GM18498 (cell line): ENCODE data around the gene TENM4.

ENCODE experiments used
- ATAC-seq: cut with Tn5 transposase; IDR thresholded peaks from one replicate; pipeline ENCODE4 v1.9.1; 2021; ENCODE audit warnings: mild to moderate bottlenecking, moderate library complexity; ENCODE audit not compliant: unreplicated experiment

The TENM4 gene

DNA sequence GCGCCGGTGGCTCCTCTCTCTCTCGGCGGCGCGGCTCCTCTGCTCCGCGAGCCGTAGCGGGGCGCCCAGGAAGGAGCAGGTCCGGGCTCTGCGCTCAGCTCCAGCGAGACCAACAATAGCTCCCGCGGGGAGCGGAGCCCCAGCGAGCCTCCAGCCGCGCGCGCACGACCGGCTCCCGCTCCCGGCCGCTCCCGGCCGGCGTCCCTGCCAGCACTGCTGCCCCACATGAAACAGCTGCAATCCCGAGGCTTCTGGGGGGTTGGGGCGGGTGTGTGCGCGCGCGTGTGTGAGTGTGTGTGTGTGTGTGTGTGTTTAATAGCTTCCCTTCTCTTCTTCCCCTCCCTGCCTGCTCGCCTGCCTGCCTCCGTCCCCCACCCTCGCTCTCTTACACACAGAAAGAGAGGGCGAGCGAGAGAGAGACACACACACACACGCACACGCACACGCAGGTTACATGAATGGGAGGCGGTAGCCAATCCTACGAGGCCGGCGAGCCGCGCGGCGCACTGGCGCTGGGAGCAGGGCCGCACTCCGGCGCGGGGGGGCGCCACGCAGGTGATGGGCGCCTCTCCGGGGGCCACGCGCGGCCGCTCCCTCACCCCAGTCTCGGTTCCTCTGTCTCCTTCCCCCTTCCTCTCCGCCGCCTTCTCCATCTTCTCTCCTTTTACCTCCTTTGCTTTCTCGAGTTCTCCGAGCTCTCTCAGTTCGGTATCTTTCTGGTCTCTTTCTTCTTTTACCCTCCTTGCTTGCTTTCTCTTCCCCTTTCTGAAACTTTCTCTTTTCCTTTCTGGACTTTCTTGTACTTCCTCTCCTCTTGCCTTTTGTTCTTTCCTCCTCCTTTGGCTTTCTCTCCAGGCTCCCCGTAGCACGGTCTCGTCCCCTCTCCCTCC lies at the start of gene TENM4:
Gene TENM4, minus strand, starts transcription at position 460 of the 890 bp plus-strand sequence. CDS start 371,086 bp downstream, outside the sequence.
- peak; percentile 49 for ATAC-seq

DNA sequence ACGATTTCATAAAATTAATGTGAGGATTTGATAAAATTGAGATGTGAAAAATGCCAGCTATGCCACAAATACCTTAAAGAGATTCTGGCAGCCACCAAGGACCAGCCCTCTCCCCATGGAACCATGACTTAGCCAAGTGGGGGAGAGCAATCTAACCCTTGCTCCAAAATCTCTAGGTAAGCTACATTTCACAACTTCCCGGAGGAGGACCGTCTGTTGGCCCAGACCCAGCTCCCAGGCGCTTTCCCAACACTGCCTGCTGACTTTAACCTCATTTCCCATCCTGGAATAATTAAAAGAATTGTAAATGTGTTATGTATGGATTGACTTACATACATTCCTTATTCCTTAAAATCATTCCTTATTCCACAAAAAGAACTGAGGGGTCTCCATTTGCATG lies 47.5 kb upstream of the TENM4 start:
- ATAC-seq = no peak

DNA sequence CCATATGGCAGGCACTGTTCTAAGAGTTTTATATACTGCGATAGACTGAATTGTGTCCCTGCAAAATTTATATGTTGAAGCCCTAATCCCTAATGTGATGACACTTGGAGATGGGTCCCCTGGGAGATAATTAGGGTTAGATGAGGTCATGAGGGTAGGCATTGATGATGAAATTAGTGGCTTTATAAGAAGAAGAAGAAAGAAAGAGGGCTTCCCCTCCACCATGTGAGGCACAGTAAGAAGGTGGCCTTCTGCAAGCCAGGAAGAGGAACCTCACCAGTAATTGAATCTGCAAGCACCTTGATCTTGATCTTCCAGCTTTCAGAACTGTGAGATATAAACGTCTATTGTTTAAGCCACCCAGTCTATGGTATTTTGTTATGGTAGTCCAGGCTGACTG lies 46.6 kb upstream of the TENM4 start:
- no peak for ATAC-seq

DNA sequence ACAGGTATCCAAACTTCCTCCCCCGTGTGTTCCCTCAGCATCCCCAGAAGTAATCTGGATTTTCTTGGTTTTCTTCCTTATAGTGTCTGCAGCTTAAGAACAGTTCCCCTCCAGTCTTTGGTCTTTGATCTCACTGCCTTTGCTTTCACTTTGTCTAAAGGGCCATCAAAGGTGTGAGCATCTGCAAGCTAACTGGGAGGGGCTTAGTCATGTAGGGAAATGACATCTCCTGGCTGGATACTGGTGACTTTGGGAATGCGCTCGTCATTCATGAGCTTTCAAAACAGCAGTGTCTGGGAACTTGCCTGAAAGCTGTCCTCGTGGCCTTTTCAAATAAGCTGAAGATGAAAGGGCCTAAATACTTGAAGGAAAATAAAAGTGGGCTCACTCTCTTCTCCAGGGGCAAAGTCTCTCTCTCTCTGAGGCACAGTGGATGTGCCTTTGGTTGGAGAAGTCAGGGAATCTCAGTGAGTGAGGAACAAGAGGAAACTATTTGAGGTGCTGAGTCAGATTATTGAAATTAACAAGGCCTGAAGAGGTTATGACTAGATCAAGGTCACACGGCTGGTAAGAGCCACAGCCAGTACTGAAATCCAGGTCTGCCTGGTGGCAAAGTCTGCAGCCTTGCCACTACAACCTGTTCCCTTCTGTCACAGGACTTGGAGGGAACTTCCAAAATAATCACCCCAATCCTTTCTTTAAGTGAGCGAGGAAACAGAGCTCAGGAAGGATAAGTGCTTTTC lies 45.6 kb upstream of the TENM4 start:
- no peak for ATAC-seq

DNA sequence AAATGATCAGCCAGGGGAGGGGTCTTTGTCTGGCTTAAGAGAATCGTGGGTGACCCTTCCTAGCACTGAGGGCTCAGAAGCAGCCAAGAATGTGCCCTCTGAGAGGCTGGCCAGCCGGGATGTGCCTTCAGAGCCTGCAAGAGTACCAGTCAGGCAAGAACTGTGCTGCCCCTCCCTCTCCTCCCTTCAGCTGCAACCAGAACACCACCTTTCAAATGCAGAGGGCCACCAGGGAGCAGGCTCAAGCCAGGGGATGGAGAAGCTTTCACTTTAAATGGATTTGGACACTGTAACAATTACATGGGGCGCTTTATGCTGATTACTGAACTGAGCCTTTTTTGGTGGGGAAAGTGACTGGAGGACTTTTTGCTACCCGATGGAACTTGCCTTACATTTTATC lies 44.9 kb upstream of the TENM4 start:
- no peak for ATAC-seq

DNA sequence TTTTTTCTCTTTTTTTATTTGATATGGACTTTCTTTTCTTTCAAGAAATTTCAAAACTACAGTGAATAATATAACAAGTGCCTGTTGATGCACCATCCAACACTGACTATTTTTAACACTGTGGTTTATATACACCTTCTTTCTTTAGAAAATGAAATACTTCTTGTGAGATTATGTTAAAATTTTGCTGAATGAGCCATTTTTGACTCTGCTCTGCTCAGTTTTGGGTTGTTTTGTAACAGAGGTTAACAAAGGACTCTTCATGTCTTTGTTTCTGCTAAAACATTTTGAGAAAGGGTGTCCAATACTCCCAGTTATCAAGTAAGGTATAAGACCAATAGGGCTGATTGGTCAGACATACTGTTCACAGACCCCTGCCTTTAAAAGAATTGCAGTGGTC lies 44.0 kb upstream of the TENM4 start:
- ATAC-seq = no peak

DNA sequence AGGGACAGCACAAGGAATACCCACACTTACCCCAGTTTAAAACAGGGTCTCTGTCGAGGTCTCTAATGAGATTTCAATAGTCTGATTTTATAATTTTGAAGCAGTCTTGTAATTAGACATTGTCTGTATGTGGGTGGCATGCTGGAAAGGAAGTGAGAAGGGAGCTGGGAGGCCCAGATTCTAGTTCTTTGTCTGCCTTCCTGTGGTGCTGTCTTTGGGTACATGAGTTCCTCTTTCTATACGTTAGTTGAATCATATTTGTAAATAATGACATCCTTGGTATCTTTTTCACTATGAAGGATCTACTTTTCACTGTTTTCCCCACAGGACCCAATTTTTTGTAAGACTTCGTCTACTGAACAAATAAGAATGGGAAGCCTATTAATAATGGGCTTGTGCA lies 42.0 kb upstream of the TENM4 start:
- ATAC-seq = peak; percentile 90

DNA sequence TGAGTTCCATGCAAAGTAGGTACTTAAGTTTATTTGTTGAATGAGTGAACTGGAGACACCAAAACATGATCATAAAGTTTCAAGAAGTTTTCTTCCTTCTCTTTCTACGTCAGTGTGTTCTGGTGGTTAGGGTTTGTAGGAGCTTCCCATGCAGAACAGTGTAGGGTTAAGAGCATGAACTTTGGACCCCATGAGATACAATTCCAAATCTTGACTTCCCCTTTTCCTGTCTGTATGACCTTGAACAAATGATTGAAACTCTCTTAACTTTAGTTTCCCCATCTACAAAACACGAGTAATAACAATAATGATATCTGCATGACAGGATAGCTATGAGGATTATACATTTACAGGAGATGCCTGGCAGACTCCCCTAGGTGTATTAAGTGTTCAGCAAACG lies 41.0 kb upstream of the TENM4 start:
- ATAC-seq = peak; percentile 30

DNA sequence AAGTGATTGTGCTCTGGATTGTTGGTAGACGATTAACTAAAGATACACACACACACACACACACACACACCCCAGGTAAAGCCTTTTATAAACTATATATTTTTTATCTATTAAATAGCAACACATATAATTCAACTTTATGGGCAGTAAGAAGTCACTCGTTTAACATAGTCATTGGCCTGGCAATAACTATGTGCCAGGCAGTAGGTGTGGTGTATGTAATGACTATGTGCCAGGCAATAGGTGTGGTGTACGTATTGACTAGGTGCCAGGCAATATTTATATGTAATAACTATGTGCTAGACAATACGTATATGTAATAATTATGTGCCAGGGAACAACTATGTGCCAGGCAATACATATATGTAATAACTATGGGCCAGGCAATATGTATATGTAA lies 40.0 kb upstream of the TENM4 start:
- no peak for ATAC-seq

DNA sequence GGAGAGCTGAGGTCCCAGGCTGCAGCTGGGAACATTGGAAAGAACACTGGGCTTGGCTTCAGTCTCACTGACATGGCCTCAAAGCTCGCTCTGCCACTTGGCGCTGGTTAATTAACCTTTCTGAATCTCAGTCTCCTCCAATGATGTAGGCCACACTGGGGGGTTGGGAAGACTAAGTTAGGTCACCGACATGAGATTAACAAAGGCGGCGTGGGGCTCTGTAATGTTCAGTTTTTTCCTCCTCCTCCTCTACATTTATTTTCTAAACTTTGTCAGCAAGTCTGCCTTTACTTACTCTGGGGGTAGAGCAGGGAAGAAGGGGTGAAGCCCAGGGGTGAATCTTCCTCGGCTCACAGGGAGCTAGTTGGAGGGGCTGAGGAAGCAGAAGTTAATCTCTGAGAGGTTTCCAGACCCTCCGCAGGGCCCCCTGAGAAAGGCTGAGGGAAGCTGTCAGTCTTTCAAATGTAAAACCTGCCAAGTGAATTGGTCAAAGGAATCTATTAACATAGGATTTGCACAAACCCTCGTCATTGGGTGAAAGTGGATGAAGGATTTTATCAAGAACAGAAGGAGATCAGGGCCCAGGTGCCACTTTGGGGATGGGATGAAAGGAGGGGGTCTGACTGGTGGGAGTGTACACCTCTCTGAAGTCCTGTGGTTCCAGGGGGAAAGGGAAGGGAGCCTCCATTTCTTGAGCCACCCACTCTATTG lies 32.1 kb upstream of the TENM4 start:
- no peak for ATAC-seq

DNA sequence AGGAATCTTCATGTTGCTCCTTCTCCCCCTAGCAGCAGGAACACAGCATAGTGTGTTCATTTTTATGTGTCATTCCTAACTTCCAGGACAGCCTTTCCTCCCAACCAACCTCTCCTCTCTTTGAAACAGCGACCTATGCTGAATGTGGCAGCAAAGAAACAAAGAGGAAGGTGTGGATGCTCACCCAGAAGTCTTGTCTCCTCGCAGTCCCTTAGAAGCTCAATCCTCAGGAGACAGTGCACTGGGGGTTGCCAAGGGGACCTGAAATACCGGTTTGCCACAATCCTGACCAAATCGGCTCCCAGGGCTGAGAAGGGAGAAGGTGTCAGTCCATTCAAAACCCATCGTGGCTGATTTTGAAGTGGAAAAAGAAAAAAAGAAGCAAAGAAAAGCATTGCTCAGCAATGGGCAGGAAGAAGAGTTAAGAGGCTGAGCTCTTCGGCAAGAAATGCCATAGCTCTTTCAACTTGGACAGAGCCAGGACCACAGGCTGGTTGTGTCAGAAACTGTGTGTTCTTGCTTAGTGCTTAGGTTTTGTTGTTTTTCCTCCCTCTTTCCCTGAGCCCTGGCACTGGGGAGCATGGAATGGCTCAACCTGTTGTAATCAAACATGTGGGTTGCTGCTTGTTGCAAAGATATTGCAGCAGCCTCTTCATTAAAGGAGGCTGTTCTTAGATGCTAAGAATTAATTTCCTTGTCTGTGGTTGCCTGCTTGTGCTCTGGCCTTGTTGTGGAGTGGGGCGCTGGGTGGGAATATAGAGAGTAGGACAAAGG lies 30.4 kb upstream of the TENM4 start:
- ATAC-seq = no peak

DNA sequence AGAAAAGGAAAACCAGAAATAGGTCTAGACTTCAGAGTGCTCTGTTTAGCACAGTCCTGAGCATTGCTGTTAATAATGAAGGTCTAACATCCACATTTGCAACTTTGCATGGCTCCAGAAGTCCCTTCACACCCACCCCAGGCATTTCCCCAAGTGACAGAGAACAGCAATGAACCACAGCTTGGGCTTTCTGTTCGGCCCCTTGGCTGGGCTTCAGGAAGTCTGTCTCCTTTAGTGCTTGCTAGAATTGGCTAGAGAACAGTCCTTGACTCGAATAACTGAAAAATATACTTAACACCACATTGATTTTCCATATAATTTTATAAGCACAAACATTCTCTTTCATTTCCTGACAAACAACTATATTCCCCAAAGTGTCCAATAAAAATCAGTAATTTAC lies 29.3 kb upstream of the TENM4 start:
- ATAC-seq = no peak

DNA sequence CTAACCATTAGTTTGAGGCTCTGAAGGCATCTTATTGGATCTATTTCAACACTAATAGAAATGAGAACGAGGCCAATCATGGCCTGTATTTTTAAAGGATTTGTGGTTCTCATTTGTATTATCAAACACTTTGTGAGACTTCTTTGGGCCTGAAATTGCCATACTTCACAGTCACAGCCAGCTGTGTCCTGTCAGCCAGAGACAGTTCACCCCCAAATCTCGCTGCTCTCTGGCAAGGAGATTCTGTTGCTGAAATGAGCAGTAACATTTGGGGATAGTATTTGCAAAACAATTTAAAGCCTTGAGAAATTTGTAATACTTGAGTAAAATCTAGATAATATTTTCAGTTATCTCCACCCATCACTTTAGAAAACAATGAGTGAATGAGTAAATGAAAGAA lies 26.9 kb upstream of the TENM4 start:
- ATAC-seq = no peak

DNA sequence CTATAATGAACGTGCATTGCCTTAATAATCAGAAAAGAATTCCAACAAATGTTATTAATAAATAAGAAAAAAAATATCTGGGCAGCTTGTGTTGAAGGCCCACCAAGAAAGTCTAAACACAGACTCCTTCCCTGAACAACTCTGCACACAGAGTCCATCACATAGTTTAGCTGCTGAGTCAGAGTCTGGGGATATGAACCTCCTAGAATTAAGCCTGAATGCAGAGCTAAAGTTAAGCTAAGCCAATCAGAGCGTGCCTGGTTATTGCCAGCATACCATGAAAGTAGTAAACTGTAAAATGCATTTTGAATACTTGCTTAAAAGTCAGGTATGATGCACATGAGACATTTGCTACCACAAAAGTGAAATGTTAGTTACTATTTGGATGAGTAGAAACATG lies 25.6 kb upstream of the TENM4 start:
- no peak for ATAC-seq

DNA sequence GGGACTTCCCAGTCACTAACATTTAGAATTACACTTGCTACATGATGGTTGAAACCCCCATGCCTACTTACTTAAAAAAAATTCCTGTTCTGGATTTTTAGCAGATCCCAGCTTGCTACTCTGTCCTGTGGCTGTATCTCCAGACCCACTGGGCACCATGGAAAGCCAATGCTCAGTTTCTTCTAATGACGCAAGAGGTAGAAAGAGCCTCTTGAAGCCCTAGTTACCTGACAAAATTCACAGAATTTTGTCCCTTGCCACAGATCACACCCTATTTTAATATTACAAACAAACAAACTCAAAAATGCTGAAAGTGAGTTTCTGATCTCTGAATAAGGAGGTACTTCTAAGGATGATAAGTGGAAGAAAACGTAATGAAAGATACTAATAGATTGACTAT lies 24.3 kb upstream of the TENM4 start:
- no peak for ATAC-seq

DNA sequence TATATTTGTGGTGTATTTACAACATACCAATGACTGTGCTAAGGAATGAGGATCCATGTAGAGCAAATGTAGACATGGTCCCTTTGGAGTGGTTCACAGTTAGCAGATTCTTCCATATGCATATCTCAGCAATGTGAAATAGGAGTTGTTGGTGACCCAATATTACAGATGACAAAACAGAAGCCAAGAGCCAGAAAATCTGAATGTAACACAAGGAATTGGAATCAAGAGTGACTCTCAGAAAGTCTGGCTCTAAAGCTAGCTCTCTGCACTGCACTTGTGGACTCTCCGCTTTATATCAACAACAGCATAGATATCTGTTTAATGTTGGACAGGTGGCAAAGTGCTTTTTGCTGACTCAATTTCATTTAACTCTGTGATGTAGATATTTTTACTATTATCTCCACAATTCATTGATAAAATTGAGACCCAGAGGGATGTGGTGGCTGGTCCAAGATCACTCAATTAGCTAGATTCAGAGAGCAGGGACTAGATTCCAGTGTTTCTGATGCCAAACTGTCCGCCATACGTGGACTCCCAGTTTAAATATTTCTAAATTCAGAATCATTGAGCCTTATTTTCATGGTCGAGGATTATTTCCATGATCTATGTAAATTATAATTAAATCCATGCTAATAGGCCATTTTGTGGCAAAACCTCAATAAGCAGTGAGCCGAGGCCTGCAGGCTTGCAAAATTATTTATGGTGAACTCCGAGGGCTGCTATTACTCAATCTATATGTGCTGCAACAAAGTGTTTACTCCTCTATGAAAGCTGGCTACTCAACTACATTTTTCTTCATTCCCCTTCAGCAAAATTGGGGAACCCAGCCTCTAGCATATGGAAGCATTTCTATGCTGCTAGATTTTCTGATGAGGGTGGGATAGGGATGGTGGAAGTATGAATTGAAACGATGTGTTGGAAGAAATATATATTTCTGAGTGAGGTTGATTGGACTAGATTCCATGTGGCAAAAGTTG lies 21.1 kb upstream of the TENM4 start:
- no peak for ATAC-seq

DNA sequence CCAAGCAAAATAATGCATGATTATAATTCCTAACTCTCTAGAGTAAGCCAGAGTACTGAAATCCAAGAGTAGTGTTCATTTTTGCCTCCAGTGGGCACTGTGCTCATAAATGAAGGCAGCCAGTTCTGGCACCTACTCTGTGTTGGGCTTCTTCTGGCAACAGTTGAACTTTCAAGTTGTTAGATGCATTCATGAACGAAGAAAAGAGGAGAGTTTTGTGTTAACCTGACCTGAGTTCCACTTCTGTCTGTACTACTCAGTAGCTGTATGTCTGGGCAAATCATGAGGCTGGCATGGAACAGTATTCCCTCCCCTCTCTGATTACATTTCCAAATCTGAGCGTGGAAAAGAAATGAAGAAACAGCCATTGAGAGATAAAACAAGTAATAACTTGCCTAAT lies 20.3 kb upstream of the TENM4 start:
- ATAC-seq = no peak

DNA sequence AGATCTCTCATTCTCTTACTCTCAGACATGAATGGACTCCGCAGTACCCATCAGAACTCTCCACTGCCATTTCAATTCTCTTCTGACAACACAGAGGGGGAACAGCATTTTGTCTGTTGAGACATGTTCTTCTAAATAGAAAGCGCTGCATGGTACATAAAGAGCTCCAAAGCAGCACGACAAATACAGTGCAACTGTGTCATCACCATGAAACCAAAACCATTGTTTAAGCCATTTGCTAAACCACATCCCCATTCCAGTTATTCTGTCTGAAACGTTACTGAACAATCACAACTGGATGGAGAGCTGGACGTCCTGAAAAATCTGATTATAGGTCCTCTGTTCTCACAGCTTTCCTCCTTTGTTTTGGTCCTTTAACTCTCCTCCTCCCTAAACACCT lies 17.9 kb upstream of the TENM4 start:
- no peak for ATAC-seq

DNA sequence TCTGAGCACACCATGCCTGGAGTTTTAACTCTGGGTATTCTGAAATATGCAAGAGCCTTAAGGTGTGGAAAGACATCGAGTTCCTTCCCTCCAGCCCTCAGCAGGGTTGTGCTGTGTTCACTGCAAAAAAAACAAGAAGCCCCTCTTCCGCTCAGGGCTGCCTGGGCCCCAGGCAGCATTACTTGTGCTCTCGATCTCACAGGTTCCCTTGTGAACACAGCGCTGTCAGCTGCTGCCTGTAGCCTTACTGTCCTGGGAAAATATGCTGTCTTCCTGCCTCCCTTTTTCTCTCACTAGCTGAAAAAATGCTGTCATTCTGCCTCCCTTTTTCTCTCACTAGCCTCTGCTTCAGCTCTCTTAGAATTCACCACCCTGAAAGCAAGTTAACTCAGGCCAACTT lies 15.7 kb upstream of the TENM4 start:
- ATAC-seq = no peak

DNA sequence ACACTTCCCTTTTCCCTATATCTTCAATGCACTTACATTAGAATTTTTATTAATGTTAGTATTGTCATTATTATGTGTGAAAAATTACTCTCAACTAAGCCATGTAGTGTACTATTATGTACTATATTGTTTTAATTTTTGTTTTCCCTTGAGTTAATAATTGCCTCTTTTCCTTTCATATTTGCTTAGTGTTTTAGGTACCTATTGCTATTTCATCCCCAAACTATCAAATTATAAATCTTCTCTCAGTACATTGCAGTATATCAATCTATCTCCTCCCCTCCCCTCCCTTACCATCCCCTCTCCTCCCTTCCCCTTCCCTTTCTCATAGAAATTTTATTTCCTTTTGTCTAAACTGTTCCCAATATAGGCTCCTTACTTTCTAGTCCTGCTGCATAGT lies 12.8 kb upstream of the TENM4 start:
- no peak for ATAC-seq
